Sigmoid colon (tissue), 7 donors: Measurements from ENCODE around the gene DHX29. TPM values are rescaled to one million over a fixed set of nuclear protein-coding genes. Genes with fewer than 3 reads are reported as not detected.

ENCODE experiments used
- DNase-seq: peaks from one replicate; pipeline ENCODE4 v3.0.0-alpha.2; 2019
- H3K27ac ChIP-seq, 4 donors: fragments of 200-600 bp; sonication (generic); one replicate each; pipeline ENCODE4 v1.5.1; 2016 to 2019; ENCODE audit warnings: mild to moderate bottlenecking in 1 of 4
- H3K27me3 ChIP-seq, 3 donors: fragments of 200-600 bp; sonication (generic); one replicate each; pipeline ENCODE4 v1.5.1; 2019; ENCODE audit warnings: mild to moderate bottlenecking in 1 of 3
- H3K36me3 ChIP-seq, 4 donors: fragments of 200-600 bp; sonication (generic); one replicate each; pipeline ENCODE4 v1.5.1; 2016 to 2019
- H3K4me1 ChIP-seq, 4 donors: fragments of 200-600 bp; sonication (generic); one replicate each; pipeline ENCODE4 v1.5.1; 2017 to 2019
- H3K4me3 ChIP-seq, 4 donors: fragments of 200-600 bp; sonication (generic); one replicate each; pipeline ENCODE4 v1.5.1; 2017 to 2019; ENCODE audit warnings: mild to moderate bottlenecking in 2 of 4, moderate library complexity in 1 of 4
- H3K9me3 ChIP-seq, 4 donors: fragments of 200-600 bp in 3 of 4; sonication (generic) in 3 of 4; one replicate each; pipeline versions ENCODE4 v1.5.1 to v1.6.1; 2013 to 2019
- EP300 ChIP-seq, 4 donors: sonication (generic); formaldehyde crosslinking; IDR thresholded peaks; one replicate each; pipeline ENCODE4 v1.6.1; 2017; ENCODE audit warnings: antibody characterized with exemption in 4 of 4
- POLR2A ChIP-seq, 2 donors: fragments of 450-650 bp; IDR thresholded peaks; one replicate each; pipeline ENCODE4 v1.6.1; 2016; ENCODE audit warnings: antibody characterized with exemption in 2 of 2, mild to moderate bottlenecking in 2 of 2, moderate library complexity in 2 of 2
- POLR2AphosphoS5 ChIP-seq, 4 donors: sonication (generic); formaldehyde crosslinking; IDR thresholded peaks; one replicate each; pipeline ENCODE4 v1.6.1; 2017; ENCODE audit warnings: antibody characterized with exemption in 4 of 4
- WGBS, 2 donors: extraction: QIAGEN DNeasy Blood & Tissue Kit; methylation state at CpG; one replicate each; pipeline ENCODE4 v1.1.7; 2013; 5-methylcytosine and 5-hydroxymethylcytosine counted together
- intact Hi-C: fragments of 100-400 bp; cut with DNase I; formaldehyde crosslinking; loops from one replicate; pipeline ENCODE4 v1.15.1; 2023
- polyA plus RNA-seq, 3 donors: library from polyadenylated mRNA; stranded (reverse); fragments of 200-250 nt; gene quantifications; one replicate each; pipeline ENCODE4 v1.2.3, GENCODE V29; 2013
- total RNA-seq, 4 donors: library from RNA; depleted of rRNA; stranded (reverse); fragments of >200 nt; gene quantifications; one replicate each; pipeline ENCODE4 v1.1.0, GENCODE V29; 2016
- TF ChIP-seq, protein P1 (sequence below), 4 experiments: fragments of 450-650 bp in 3 of 4; fragments of 200-600 bp in 1 of 4; IDR thresholded peaks; one replicate each; pipeline ENCODE4 v1.5.1; 2016 to 2019; ENCODE audit warnings: antibody characterized with exemption in 4 of 4, mild to moderate bottlenecking in 3 of 4, moderate library complexity in 2 of 4
- donor health status: healthy with polysubstance abuse.
- donor health status: Bipolar disorder and iron deficiency.
- donor health status: healthy.

Gene DHX29
- total and polyA plus RNA-seq, 7 donors: 7.6 to 34.2 (median 28.8) TPM

DNA sequence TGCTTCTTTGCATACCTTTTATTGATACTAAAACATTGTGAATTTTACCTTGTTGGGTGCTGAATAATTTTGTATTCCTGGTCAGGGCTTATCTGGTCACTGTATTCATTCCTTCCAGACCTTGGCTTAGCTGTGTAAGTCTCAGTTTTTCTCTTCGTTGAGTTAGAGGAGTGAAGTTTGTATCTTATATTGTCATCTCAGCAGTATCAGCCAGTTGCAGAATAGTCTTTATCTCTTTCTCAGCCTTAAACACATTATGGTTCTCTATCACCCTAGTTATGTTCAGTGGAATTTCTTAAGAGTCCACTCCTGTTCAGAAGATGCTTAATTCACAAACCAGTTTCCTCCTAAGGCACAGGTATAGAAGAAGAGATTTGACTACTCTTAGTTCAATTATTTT, 25.5 kb upstream of the DHX29 start:
- intact Hi-C loops: no loop called here
- Histone ChIP-seq H3K9me3 (no peaks in the 10 kb centered on the region), H3K27ac (no peak overlapping the region), H3K4me1 (peaks cover 0 to 3% (median 0%) of the 10 kb centered on the region in 4 donors), H3K27me3 (no peaks in the 10 kb centered on the region), H3K4me3 (no peak overlapping the region), H3K36me3 (peaks cover 0 to 49% (median 2%) of the 10 kb centered on the region in 4 donors)
- TF ChIP-seq, protein P1, sequence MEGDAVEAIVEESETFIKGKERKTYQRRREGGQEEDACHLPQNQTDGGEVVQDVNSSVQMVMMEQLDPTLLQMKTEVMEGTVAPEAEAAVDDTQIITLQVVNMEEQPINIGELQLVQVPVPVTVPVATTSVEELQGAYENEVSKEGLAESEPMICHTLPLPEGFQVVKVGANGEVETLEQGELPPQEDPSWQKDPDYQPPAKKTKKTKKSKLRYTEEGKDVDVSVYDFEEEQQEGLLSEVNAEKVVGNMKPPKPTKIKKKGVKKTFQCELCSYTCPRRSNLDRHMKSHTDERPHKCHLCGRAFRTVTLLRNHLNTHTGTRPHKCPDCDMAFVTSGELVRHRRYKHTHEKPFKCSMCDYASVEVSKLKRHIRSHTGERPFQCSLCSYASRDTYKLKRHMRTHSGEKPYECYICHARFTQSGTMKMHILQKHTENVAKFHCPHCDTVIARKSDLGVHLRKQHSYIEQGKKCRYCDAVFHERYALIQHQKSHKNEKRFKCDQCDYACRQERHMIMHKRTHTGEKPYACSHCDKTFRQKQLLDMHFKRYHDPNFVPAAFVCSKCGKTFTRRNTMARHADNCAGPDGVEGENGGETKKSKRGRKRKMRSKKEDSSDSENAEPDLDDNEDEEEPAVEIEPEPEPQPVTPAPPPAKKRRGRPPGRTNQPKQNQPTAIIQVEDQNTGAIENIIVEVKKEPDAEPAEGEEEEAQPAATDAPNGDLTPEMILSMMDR (IDR thresholded peaks at IDR 0.05): no peak
- no peak for TF ChIP-seq EP300 (IDR thresholded peaks at IDR 0.05)
- TF ChIP-seq POLR2A (IDR thresholded peaks at IDR 0.05): no peak
- no peak for TF ChIP-seq POLR2AphosphoS5 (IDR thresholded peaks at IDR 0.05)
- no peak for DNase-seq
- 85 to 88% methylated on average over 1 of the region's 1 CpG for whole genome bisulfite sequencing, 2 donors

DNA sequence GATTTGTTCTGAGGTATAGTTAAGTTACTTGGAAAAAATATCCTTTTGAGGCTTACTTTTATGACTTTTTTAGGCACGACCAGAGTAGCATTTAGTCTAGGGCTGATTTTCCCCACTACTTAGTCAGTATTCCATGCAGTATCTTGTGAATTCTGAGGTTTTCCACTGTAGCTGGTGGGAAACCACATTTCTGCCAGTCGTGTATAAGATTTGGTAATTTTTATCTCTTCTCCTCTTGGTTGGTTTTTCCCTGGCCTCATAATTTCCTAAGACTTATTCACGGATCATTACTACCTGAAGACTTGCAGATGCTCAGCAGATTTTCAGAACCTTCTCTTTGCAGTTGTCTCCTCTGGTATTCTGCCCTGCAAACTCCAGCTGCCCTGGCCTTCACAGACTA, 23.8 kb upstream of the DHX29 start:
- intact Hi-C loops: no loop called here
- no peak for DNase-seq
- no peak overlapping the region for H3K27ac ChIP-seq
- WGBS, 2 donors: 90 to 92% methylated on average over 3 of the region's 3 CpGs
- H3K4me3 ChIP-seq: no peak overlapping the region
- H3K4me1 ChIP-seq: no peaks in the 10 kb centered on the region
- no peaks in the 10 kb centered on the region for H3K27me3 ChIP-seq
- no peak for TF ChIP-seq POLR2AphosphoS5 (IDR thresholded peaks at IDR 0.05)
- TF ChIP-seq EP300 (IDR thresholded peaks at IDR 0.05): no peak
- TF ChIP-seq, protein P1 (IDR thresholded peaks at IDR 0.05): no peak
- no peak for TF ChIP-seq POLR2A (IDR thresholded peaks at IDR 0.05)
- H3K36me3 ChIP-seq: peaks cover 0 to 56% (median 3%) of the 10 kb centered on the region in 4 donors
- H3K9me3 ChIP-seq: no peaks in the 10 kb centered on the region

DNA sequence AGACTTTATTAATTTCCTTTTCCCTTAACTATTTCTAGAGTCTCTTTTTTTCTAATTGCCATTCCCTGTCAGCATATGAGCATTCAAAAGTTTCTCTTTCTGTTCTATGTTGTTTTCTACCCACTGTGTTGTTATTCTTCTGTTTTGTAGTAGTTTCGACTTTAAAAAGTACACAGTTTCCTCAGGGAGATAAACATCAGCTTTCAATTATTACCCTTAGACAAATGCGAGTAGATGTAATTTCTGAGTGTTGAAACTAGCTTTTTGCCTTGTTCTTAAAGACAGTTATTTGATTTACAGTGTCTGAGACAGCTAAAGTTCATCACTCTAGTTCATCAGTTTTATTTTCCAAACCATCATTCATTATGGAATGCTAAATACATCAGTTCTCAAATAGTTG, 19.8 kb upstream of the DHX29 start:
- no peaks in the 10 kb centered on the region for H3K27me3 ChIP-seq
- no peak for TF ChIP-seq POLR2AphosphoS5 (IDR thresholded peaks at IDR 0.05)
- no peak for TF ChIP-seq EP300 (IDR thresholded peaks at IDR 0.05)
- H3K27ac ChIP-seq: no peak overlapping the region
- no peaks in the 10 kb centered on the region for H3K4me1 ChIP-seq
- DNase-seq: no peak
- WGBS, 2 donors: 60 to 65% methylated on average over 2 of the region's 2 CpGs
- peaks cover 0 to 41% (median 6%) of the 10 kb centered on the region in 4 donors for H3K36me3 ChIP-seq
- no peak overlapping the region for H3K4me3 ChIP-seq
- H3K9me3 ChIP-seq: no peaks in the 10 kb centered on the region
- intact Hi-C loops: loop anchor here (5.0 kb wide), 1 partner anchor 365 kb away; no protein-coding TSS in a partner anchor

DNA sequence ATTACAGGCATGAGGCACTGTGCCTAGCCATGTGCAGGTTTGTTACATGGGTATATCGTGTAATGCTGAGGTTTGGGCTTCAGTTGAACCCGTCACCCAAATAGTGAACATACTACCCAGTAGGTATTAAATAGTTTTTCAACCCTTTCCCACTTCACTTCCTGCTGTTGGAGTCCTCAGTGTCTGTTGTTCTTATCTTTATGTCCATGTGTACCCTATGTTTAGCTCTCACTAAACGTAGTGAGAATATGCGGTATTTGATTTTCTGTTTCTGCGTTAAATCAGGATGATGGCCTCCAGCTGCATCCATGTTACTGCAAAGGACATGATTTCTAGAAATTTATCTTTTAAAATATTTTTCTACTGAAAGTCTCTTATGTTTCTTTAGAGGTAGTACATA, 18.1 kb upstream of the DHX29 start:
- intact Hi-C loops: loop anchor here (5.0 kb wide), 1 partner anchor 367 kb away; no protein-coding TSS in a partner anchor
- H3K27me3 ChIP-seq: no peaks in the 10 kb centered on the region
- WGBS, 2 donors: 92 to 95% methylated on average over 5 of the region's 5 CpGs
- H3K4me1 ChIP-seq: peaks cover 0 to 10% (median 0%) of the 10 kb centered on the region in 4 donors
- TF ChIP-seq POLR2AphosphoS5 (IDR thresholded peaks at IDR 0.05) (no peak), EP300 (IDR thresholded peaks at IDR 0.05) (no peak), POLR2A (IDR thresholded peaks at IDR 0.05) (no peak)
- TF ChIP-seq, protein P1 (IDR thresholded peaks at IDR 0.05): no peak
- no peak for DNase-seq
- no peaks in the 10 kb centered on the region for H3K9me3 ChIP-seq
- H3K27ac ChIP-seq: no peak overlapping the region
- H3K4me3 ChIP-seq: no peak overlapping the region
- peaks cover 0 to 35% (median 6%) of the 10 kb centered on the region in 4 donors for H3K36me3 ChIP-seq

DNA sequence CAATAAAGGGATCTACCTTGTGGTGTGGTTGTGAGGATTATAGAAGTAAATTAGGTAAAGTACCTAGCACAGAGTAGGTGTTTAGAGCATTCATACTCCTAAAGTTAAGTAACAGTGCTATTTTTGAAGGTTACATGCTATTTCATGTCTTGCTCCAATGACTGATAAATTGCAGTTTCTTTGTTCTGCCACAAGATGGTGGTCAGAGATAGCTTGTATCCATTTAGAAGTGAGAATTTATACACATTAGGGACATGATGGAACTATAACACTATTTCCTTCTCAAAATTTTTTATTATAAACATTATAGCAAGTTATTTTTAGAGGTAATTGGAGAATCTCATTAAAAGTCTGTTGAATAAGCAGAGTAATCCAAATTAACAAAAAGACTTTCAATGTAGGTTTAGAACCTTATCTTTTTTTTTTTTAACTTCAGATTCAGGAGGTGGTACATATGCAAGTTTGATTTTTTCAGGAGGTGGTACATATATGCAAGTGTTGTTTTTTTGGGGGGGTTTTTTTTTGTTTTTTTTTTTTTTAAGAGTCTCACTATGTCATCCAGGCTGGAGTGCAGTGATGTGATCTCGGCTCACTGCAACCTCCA, 17.4 kb upstream of the DHX29 start:
- Histone ChIP-seq H3K27me3 (no peaks in the 10 kb centered on the region), H3K9me3 (no peaks in the 10 kb centered on the region), H3K36me3 (peaks cover 0 to 32% (median 6%) of the 10 kb centered on the region in 4 donors), H3K4me1 (peaks cover 0 to 16% (median 3%) of the 10 kb centered on the region in 4 donors), H3K4me3 (no peak overlapping the region), H3K27ac (no peak overlapping the region)
- intact Hi-C loops: loop anchor here (5.0 kb wide), 1 partner anchor 367 kb away; no protein-coding TSS in a partner anchor
- no peak for DNase-seq
- WGBS, 2 donors: 100% methylated on average over 1 of the region's 1 CpG
- TF ChIP-seq POLR2A (IDR thresholded peaks at IDR 0.05): no peak
- TF ChIP-seq, protein P1 (IDR thresholded peaks at IDR 0.05): peak; percentile 20 to 61 (median 48)
